HL-60 (cell line): ENCODE data around the gene GRIN2D.

Experiments
- DNase-seq, 2 experiments: peaks; one replicate each; pipeline ENCODE4 v3.0.0-alpha.2; 2010 to 2020; ENCODE audit warnings: low read depth in 1 of 2, low spot score in 1 of 2
- H3K27ac ChIP-seq: fragments of 250-450 bp; sonication (Bioruptor Pico); replicated peaks from 2 replicates; pipeline ENCODE4 v1.5.1; 2020; ENCODE audit warnings: mild to moderate bottlenecking, moderate library complexity
- H3K27me3 ChIP-seq: fragments of 250-450 bp; sonication (Bioruptor Pico); 2 replicates; pipeline ENCODE4 v1.5.1; 2021; ENCODE audit warnings: mild to moderate bottlenecking, moderate library complexity; ENCODE audit not compliant: insufficient read depth, poor library complexity, severe bottlenecking
- H3K4me3 ChIP-seq: replicated peaks from 2 replicates; pipeline ENCODE4 v1.5.1; 2011; ENCODE audit warnings: mild to moderate bottlenecking, control low read depth, low read length; ENCODE audit not compliant: insufficient read depth
- GABPA ChIP-seq: IDR thresholded peaks from 2 replicates; pipeline ENCODE4 v1.6.1; 2012; ENCODE audit warnings: low read depth
- POLR2AphosphoS5 ChIP-seq: IDR thresholded peaks from 2 replicates; pipeline ENCODE4 v1.6.1; 2012; ENCODE audit warnings: low read depth
- SPI1 ChIP-seq: IDR thresholded peaks from 2 replicates; pipeline ENCODE4 v1.6.1; 2012; ENCODE audit warnings: low read depth, mild to moderate bottlenecking, borderline replicate concordance
- TF ChIP-seq, protein P1 (sequence below): IDR thresholded peaks from 2 replicates; pipeline ENCODE4 v1.6.1; 2012; ENCODE audit warnings: low read depth; ENCODE audit not compliant: insufficient replicate concordance
- TF ChIP-seq, protein P2 (sequence below): IDR thresholded peaks from one replicate; pipeline ENCODE4 v1.5.1; 2011; ENCODE audit warnings: low read length, control low read depth, inconsistent platforms; ENCODE audit not compliant: insufficient read depth

Gene GRIN2D

DNA sequence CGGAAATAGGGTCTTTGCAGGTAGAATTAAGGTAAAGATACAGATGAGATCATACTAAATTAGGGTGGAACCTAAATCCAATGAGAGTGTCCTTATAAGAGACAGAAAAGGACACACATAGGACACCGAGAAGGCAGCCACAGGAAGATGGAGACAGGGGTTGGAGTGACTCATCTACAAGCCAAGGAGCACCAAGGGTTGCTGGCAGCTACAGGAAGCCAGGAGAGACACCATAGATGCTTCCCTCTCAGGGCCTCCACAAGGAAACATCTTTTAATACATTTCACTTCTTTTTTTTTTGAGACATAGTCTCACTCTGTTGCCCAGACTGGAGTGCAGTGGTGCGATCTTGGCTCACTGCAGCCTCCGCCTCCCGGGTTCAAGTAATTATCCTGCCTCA is 39.8 kb upstream of the GRIN2D start:
- peak in 1 of 2 experiments; percentile 17 for DNase-seq
- TF ChIP-seq POLR2AphosphoS5 = no peak
- TF ChIP-seq, protein P1, sequence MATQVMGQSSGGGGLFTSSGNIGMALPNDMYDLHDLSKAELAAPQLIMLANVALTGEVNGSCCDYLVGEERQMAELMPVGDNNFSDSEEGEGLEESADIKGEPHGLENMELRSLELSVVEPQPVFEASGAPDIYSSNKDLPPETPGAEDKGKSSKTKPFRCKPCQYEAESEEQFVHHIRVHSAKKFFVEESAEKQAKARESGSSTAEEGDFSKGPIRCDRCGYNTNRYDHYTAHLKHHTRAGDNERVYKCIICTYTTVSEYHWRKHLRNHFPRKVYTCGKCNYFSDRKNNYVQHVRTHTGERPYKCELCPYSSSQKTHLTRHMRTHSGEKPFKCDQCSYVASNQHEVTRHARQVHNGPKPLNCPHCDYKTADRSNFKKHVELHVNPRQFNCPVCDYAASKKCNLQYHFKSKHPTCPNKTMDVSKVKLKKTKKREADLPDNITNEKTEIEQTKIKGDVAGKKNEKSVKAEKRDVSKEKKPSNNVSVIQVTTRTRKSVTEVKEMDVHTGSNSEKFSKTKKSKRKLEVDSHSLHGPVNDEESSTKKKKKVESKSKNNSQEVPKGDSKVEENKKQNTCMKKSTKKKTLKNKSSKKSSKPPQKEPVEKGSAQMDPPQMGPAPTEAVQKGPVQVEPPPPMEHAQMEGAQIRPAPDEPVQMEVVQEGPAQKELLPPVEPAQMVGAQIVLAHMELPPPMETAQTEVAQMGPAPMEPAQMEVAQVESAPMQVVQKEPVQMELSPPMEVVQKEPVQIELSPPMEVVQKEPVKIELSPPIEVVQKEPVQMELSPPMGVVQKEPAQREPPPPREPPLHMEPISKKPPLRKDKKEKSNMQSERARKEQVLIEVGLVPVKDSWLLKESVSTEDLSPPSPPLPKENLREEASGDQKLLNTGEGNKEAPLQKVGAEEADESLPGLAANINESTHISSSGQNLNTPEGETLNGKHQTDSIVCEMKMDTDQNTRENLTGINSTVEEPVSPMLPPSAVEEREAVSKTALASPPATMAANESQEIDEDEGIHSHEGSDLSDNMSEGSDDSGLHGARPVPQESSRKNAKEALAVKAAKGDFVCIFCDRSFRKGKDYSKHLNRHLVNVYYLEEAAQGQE = no peak
- TF ChIP-seq, protein P2, sequence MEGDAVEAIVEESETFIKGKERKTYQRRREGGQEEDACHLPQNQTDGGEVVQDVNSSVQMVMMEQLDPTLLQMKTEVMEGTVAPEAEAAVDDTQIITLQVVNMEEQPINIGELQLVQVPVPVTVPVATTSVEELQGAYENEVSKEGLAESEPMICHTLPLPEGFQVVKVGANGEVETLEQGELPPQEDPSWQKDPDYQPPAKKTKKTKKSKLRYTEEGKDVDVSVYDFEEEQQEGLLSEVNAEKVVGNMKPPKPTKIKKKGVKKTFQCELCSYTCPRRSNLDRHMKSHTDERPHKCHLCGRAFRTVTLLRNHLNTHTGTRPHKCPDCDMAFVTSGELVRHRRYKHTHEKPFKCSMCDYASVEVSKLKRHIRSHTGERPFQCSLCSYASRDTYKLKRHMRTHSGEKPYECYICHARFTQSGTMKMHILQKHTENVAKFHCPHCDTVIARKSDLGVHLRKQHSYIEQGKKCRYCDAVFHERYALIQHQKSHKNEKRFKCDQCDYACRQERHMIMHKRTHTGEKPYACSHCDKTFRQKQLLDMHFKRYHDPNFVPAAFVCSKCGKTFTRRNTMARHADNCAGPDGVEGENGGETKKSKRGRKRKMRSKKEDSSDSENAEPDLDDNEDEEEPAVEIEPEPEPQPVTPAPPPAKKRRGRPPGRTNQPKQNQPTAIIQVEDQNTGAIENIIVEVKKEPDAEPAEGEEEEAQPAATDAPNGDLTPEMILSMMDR = no peak
- no peak for TF ChIP-seq GABPA
- TF ChIP-seq SPI1 = no peak
- H3K4me3 ChIP-seq = no peak overlapping the region
- no peaks in the 10 kb centered on the region for H3K27me3 ChIP-seq
- H3K27ac ChIP-seq = no peak overlapping the region

DNA sequence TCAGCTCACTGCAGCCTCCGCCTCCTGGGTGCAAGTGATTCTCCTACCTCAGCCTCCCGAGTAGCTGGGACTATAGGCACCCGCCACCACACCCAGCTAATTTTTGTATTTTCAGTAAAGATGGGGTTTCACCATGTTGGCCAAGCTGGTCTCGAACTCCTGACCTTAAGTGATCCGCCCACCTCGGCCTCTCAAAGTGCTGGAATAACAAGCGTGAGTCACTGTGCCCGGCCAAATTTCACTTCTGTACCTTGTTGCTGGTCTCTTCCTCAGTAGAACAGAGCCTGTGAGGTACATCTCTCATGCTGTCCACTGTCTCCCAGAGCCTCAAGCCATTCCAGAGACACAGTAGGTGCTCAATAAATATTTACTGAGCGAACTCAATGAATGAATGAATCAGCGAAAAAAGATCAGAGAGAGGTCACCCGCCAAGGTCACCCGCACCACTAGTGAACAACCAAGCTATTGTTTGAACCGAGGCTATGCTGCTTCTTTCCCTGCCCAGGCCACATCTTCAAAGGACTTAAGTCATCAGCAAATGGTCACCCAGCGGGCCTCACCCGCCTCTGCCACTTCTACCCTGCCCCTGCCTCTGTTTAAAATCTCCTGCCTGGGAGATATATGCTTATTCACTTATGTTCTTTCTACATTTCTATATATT is 39.0 kb upstream of the GRIN2D start:
- DNase-seq = no peak
- H3K27ac ChIP-seq = no peak overlapping the region
- TF ChIP-seq, protein P2 = no peak
- TF ChIP-seq POLR2AphosphoS5 = no peak
- no peak for TF ChIP-seq SPI1
- TF ChIP-seq GABPA = no peak
- TF ChIP-seq, protein P1 = no peak
- H3K4me3 ChIP-seq = no peak overlapping the region
- H3K27me3 ChIP-seq = no peaks in the 10 kb centered on the region

DNA sequence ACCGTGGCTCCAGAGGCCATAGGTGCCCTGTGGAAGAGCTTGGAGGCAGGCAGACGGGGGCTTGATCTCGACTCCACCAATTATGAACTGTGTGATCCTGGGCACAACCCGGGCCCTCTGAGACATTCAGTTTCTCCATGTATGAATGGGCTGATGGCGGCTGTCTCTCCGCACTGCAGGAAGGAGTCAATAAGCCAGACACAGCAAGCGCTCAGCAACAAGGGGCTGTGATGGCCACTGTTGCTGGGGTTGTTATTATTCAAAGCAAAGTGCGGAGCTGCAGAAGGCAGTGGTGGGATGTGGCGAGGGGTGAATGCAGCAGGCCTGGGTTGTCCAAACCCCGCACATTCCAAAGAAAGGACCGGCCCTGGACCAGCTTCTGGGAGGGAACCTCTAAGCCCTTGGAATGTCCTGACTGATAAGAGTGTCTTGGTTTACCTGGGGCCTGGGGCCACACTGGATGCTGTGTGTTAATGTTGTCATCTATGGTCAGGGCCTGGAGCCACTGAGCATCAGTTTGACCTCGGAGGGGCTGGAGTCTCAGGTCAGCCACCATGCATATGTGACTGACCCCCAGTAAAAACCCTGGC is 38.0 kb upstream of the GRIN2D start:
- H3K4me3 ChIP-seq = no peak overlapping the region
- TF ChIP-seq, protein P1 = no peak
- TF ChIP-seq POLR2AphosphoS5 = no peak
- TF ChIP-seq, protein P2 = no peak
- TF ChIP-seq GABPA = no peak
- TF ChIP-seq SPI1 = no peak
- no peaks in the 10 kb centered on the region for H3K27me3 ChIP-seq
- H3K27ac ChIP-seq = no peak overlapping the region
- no peak for DNase-seq
